ENCODE measurements around the gene GREM2. TPM values are rescaled to one million over a fixed set of nuclear protein-coding genes. Genes with fewer than 3 reads are reported as not detected.

Gene GREM2
- total and polyA plus RNA-seq, 2 donors (not counting 3 experiments of a cell fraction or from before 2014, with no cell fraction given): not detected

DNA sequence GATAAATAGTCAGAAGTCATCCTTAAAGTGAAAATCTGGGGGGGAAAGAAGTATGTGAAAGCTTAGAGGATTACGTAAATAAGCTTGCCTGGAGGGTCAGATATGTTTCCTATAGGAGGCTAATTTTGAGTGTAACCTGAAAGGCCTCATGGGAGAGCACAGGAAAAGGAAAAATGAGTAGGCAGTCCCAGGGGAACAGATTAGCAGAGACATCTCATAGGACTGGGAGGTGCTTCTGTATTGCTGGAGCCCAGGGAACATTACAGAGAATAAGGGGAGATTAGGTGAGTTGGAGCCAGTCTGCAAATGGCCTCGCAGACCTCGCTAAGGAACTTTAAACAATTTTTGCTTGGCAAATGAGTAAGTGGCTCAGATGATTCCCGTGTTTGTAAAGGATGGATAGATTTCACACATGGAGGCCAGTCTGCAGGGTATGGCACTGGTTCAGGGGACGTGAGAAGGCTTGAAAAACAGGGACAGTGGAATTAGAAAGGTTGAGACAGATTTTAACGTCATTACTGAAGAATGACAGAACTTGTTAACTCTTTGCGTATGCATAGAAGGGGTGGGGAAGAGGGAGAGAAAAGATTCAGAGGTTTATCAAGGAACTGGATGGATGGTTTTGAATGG, 149.1 kb downstream of the GREM2 start:
- no peaks in the 10 kb centered on the region for H3K79me2 ChIP-seq (ENCODE audit: control insufficient read depth, insufficient read depth, low read length)
- H2AFZ ChIP-seq (ENCODE audit: low read depth, low read length): no peak overlapping the region
- no peak overlapping the region for H3K9ac ChIP-seq (replicated peaks; ENCODE audit: extremely low read depth, insufficient read depth, low read length)
- DNase-seq (ENCODE audit: low read depth, low spot score) (no peak), FAIRE-seq (no peak)
- peaks cover 2% of the 10 kb centered on the region for H3K9me3 ChIP-seq (replicated peaks; ENCODE audit: control insufficient read depth, insufficient read depth, low read length)
- H3K9me1 ChIP-seq (replicated peaks; ENCODE audit: control insufficient read depth, extremely low read depth, insufficient read depth, low read length): no peaks in the 10 kb centered on the region
- H3K4me1 ChIP-seq (ENCODE audit: control insufficient read depth, extremely low read depth, insufficient read depth, low read length): no peaks in the 10 kb centered on the region
- no peaks in the 10 kb centered on the region for H3K27me3 ChIP-seq (ENCODE audit: control insufficient read depth in 2 of 2, insufficient read depth in 2 of 2, low read length in 2 of 2)
- H3K36me3 ChIP-seq (ENCODE audit: control insufficient read depth in 2 of 2, extremely low read depth in 1 of 2, insufficient read depth in 2 of 2, low read length in 2 of 2): no peaks in the 10 kb centered on the region
- ChIA-PET POLR2A (no interaction called here), CTCF (no interaction called here)
- H3K27ac ChIP-seq (ENCODE audit: insufficient read depth, low read depth, low read length): no peak overlapping the region
- dilution Hi-C loops (cut with MboI; ENCODE audit: extremely low pct_ligation_motif_present, low sequenced_read_pairs) (no loop called here), intact Hi-C loops (cut with micrococcal nuclease) (no loop called here)
- TF ChIP-seq POLR2AphosphoS5 (IDR thresholded peaks at IDR 0.05; ENCODE audit: insufficient read depth, low read depth, low read length) (no peak), JUN (IDR thresholded peaks at IDR 0.05; ENCODE audit: borderline replicate concordance, insufficient read depth, insufficient read length, low read depth) (no peak)
- TF ChIP-seq, protein P1, sequence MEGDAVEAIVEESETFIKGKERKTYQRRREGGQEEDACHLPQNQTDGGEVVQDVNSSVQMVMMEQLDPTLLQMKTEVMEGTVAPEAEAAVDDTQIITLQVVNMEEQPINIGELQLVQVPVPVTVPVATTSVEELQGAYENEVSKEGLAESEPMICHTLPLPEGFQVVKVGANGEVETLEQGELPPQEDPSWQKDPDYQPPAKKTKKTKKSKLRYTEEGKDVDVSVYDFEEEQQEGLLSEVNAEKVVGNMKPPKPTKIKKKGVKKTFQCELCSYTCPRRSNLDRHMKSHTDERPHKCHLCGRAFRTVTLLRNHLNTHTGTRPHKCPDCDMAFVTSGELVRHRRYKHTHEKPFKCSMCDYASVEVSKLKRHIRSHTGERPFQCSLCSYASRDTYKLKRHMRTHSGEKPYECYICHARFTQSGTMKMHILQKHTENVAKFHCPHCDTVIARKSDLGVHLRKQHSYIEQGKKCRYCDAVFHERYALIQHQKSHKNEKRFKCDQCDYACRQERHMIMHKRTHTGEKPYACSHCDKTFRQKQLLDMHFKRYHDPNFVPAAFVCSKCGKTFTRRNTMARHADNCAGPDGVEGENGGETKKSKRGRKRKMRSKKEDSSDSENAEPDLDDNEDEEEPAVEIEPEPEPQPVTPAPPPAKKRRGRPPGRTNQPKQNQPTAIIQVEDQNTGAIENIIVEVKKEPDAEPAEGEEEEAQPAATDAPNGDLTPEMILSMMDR (IDR thresholded peaks at IDR 0.05; ENCODE audit: extremely low read depth in 1 of 2, insufficient read depth in 1 of 2, low read depth in 1 of 2, low read length in 2 of 2): no peak
- H3K4me3 ChIP-seq (replicated peaks in 1 of 3; ENCODE audit: insufficient read depth in 1 of 3, low read depth in 1 of 3, low read length in 3 of 3): no peak overlapping the region
- BruUV-seq (replicated peaks): no TSS peak
- H4K20me1 ChIP-seq (replicated peaks; ENCODE audit: control insufficient read depth, extremely low read depth, insufficient read depth, low read length): no peaks in the 10 kb centered on the region
- H3K4me2 ChIP-seq (ENCODE audit: insufficient read depth, low read length): no peak overlapping the region

DNA sequence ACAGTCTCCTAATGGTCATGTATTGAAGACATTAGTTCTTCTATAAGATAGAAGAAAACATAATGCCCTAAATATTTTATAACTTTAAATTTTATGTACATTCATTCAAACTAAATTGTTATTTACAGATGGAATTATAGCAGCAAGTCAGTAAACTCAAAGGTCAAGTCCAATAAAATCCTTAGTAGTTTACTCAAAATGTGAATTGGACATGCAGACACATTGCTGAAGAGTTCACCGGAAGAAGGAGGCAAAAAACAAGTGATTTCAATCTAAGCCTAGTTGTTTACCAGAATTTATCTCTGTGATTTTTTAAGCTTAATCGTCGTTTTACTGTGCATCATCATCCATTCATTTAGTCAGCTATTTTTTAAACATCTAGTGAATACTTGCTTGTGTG, 149.7 kb downstream of the GREM2 start:
- CTCF ChIA-PET: no interaction called here

More for the DNA sequence above, 149.7 kb downstream of the GREM2 start:
- Histone ChIP-seq H3K27me3 (ENCODE audit: control insufficient read depth in 2 of 2, insufficient read depth in 2 of 2, low read length in 2 of 2) (no peaks in the 10 kb centered on the region), H3K36me3 (ENCODE audit: control insufficient read depth in 2 of 2, extremely low read depth in 1 of 2, insufficient read depth in 2 of 2, low read length in 2 of 2) (no peaks in the 10 kb centered on the region), H2AFZ (ENCODE audit: low read depth, low read length) (no peak overlapping the region), H3K4me2 (ENCODE audit: insufficient read depth, low read length) (no peak overlapping the region), H3K9me1 (replicated peaks; ENCODE audit: control insufficient read depth, extremely low read depth, insufficient read depth, low read length) (no peaks in the 10 kb centered on the region), H3K4me1 (ENCODE audit: control insufficient read depth, extremely low read depth, insufficient read depth, low read length) (no peaks in the 10 kb centered on the region), H3K79me2 (ENCODE audit: control insufficient read depth, insufficient read depth, low read length) (no peaks in the 10 kb centered on the region), H3K4me3 (replicated peaks in 1 of 3; ENCODE audit: insufficient read depth in 1 of 3, low read depth in 1 of 3, low read length in 3 of 3) (no peak overlapping the region), H3K9ac (replicated peaks; ENCODE audit: extremely low read depth, insufficient read depth, low read length) (no peak overlapping the region), H4K20me1 (replicated peaks; ENCODE audit: control insufficient read depth, extremely low read depth, insufficient read depth, low read length) (no peaks in the 10 kb centered on the region), H3K27ac (ENCODE audit: insufficient read depth, low read depth, low read length) (no peak overlapping the region), H3K9me3 (replicated peaks; ENCODE audit: control insufficient read depth, insufficient read depth, low read length) (peaks cover 2% of the 10 kb centered on the region)
- intact Hi-C loops (cut with micrococcal nuclease) (no loop called here), dilution Hi-C loops (cut with MboI; ENCODE audit: extremely low pct_ligation_motif_present, low sequenced_read_pairs) (no loop called here)
- TF ChIP-seq, protein P2, sequence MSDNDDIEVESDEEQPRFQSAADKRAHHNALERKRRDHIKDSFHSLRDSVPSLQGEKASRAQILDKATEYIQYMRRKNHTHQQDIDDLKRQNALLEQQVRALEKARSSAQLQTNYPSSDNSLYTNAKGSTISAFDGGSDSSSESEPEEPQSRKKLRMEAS (IDR thresholded peaks at IDR 0.05; ENCODE audit: insufficient read depth, insufficient read length): no peak
- TF ChIP-seq, protein P1 (IDR thresholded peaks at IDR 0.05; ENCODE audit: extremely low read depth in 1 of 2, insufficient read depth in 1 of 2, low read depth in 1 of 2, low read length in 2 of 2): no peak
- no peak for TF ChIP-seq GATA2 (IDR thresholded peaks at IDR 0.05; ENCODE audit: insufficient read depth, insufficient read length, low read depth, low read length)
- TF ChIP-seq MYC (IDR thresholded peaks at IDR 0.05; ENCODE audit: low read depth, low read length): no peak
- no peak for TF ChIP-seq FOS (IDR thresholded peaks at IDR 0.05; ENCODE audit: borderline replicate concordance, insufficient read depth, low read length)
- TF ChIP-seq POLR2AphosphoS5 (IDR thresholded peaks at IDR 0.05; ENCODE audit: insufficient read depth, low read depth, low read length): no peak
- TF ChIP-seq JUN (IDR thresholded peaks at IDR 0.05; ENCODE audit: borderline replicate concordance, insufficient read depth, insufficient read length, low read depth): no peak
- no peak for TF ChIP-seq POLR2A (IDR thresholded peaks at IDR 0.05; ENCODE audit: low read depth, low read length)
- no peak for TF ChIP-seq EZH2 (IDR thresholded peaks at IDR 0.05; ENCODE audit: borderline replicate concordance, low read depth, low read length, severe bottlenecking)
- FAIRE-seq: no peak
- POLR2A ChIA-PET: no interaction called here
- no TSS peak for BruUV-seq (replicated peaks)
- DNase-seq (ENCODE audit: low read depth, low spot score): no peak
